Activated CD4-positive, alpha-beta T cell treated with anti-CD3 and anti-CD28 coated beads, Interleukin-2, Interleukin-4, amounts not matched to agents 100 ng/mL and 50 ng/mL, durations not matched to agents 16 hours and 8 hours (primary cell): ENCODE data around the gene FSTL1.

Experiments used
- DNase-seq: peaks from one replicate; pipeline ENCODE4 v3.0.0-alpha.2; 2020; ENCODE audit warnings: low spot score

Gene FSTL1

GRCh38 chr3:120440001-120440703 lies 10.6 kb downstream of the FSTL1 start:
- DNase-seq: no peak

GRCh38 chr3:120438665-120439370 lies 12.0 kb downstream of the FSTL1 start:
- DNase-seq: no peak

GRCh38 chr3:120438216-120438615 lies 12.6 kb downstream of the FSTL1 start:
- DNase-seq: no peak

- DNase-seq: no peak
Observed at GRCh38 chr3:120437559-120437958, 13.2 kb downstream of the FSTL1 start.

- DNase-seq: no peak
Observed at GRCh38 chr3:120436523-120437050, 14.2 kb downstream of the FSTL1 start.

- no peak for DNase-seq
Observed at GRCh38 chr3:120435621-120436020, 15.2 kb downstream of the FSTL1 start.

- no peak for DNase-seq
Observed at GRCh38 chr3:120433662-120434331, 17.0 kb downstream of the FSTL1 start.

- no peak for DNase-seq
Observed at GRCh38 chr3:120432150-120432860, 18.5 kb downstream of the FSTL1 start.

GRCh38 chr3:120429921-120430361 lies 20.9 kb downstream of the FSTL1 start:
- DNase-seq: no peak

- no peak for DNase-seq
Observed at GRCh38 chr3:120428924-120429323, 21.9 kb downstream of the FSTL1 start.

GRCh38 chr3:120427201-120427600 lies 23.6 kb downstream of the FSTL1 start:
- DNase-seq: no peak

GRCh38 chr3:120425572-120426250 lies 25.1 kb downstream of the FSTL1 start:
- no peak for DNase-seq

GRCh38 chr3:120424976-120425570 lies 25.7 kb downstream of the FSTL1 start:
- DNase-seq: no peak

- DNase-seq: no peak
Observed at GRCh38 chr3:120424506-120424905, 26.3 kb downstream of the FSTL1 start.

GRCh38 chr3:120423432-120423831 lies 27.4 kb downstream of the FSTL1 start:
- DNase-seq: no peak

- no peak for DNase-seq
Observed at GRCh38 chr3:120421926-120422325, 28.9 kb downstream of the FSTL1 start.

- DNase-seq: no peak
Observed at GRCh38 chr3:120420928-120421551, 29.8 kb downstream of the FSTL1 start.

GRCh38 chr3:120420360-120420759 lies 30.4 kb downstream of the FSTL1 start:
- DNase-seq: no peak

- DNase-seq: no peak
Observed at GRCh38 chr3:120419797-120420196, 31.0 kb downstream of the FSTL1 start.

- peak; percentile 36 for DNase-seq
Observed at GRCh38 chr3:120418866-120419490, 31.8 kb downstream of the FSTL1 start.
